ENCODE results near the gene CEP164.

The CEP164 gene

DNA sequence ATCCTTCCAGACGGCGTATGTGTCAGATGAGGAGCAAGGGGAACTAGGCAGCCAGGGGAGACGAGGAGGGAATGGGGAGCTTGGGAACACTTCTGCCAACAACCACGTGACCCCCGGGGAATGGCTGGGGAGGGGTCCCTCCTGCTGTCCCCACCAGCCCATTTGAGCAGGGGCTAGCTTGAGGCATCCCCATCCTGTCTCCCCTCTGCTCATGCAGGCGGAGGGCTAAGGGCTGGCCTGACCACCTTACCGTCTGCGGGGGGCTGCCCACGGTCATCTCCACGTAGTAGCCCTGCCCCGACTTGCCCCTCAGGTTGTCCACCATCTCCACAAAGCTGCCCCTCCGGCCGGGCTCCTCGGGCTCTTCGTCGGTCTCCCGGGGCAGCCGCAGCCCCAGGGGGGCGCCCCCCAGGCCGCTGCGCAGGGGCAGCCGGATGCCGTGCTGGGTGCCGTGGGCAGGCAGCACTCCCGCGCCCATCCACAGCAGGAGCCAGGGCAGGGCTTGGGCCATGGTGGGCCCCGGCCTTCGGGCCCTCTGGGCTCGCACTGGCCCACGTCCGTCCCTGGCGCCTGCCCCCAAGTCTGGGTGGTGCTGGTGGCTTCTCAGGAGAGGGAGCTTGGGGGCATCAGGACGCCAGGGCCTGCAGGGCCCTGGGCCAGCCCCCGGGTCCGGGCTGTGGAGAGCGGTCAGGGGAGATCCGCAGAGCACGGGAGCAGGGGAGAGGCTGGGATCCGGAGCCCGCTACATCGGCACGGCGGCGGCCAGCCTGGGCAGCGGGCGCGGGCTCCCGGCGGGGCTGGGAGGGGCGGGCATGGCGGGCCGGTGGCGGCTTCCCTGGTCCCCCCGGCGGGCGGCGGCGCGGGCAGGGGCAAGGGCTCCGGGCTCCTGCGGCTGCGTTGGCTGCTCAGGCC is 12.1 kb upstream of the CEP164 start (continued):
- TF ChIP-seq, protein P1, sequence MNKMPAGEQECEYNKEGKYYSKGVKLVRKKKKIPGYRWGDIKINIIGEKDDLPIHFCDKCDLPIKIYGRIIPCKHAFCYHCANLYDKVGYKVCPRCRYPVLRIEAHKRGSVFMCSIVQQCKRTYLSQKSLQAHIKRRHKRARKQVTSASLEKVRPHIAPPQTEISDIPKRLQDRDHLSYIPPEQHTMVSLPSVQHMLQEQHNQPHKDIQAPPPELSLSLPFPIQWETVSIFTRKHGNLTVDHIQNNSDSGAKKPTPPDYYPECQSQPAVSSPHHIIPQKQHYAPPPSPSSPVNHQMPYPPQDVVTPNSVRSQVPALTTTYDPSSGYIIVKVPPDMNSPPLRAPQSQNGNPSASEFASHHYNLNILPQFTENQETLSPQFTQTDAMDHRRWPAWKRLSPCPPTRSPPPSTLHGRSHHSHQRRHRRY (tag by site-specific recombination; IDR thresholded peaks at IDR 0.05) = no peak
- TF ChIP-seq RBAK (tag by site-specific recombination; IDR thresholded peaks at IDR 0.05) (no peak), KLF1 (tag by site-specific recombination; IDR thresholded peaks at IDR 0.05) (no peak), ZNF707 (tag by site-specific recombination; IDR thresholded peaks at IDR 0.05) (no peak), ZNF426 (tag by site-specific recombination; IDR thresholded peaks at IDR 0.05) (no peak), ZFP69B (tag by site-specific recombination; IDR thresholded peaks at IDR 0.05) (peak; percentile 83; the same call in 1 of the 2 replicates), ZNF423 (tag by site-specific recombination; IDR thresholded peaks at IDR 0.05) (peak; percentile 76; the same call in 1 of the 2 replicates), GLIS2 (tag by site-specific recombination; IDR thresholded peaks at IDR 0.05) (peak; percentile 93), SP7 (tag by site-specific recombination; IDR thresholded peaks at IDR 0.05) (no peak), ZNF146 (tag by site-specific recombination; IDR thresholded peaks at IDR 0.05) (no peak), GFI1B (tag by site-specific recombination; IDR thresholded peaks at IDR 0.05) (no peak)
- TF ChIP-seq, protein P2, sequence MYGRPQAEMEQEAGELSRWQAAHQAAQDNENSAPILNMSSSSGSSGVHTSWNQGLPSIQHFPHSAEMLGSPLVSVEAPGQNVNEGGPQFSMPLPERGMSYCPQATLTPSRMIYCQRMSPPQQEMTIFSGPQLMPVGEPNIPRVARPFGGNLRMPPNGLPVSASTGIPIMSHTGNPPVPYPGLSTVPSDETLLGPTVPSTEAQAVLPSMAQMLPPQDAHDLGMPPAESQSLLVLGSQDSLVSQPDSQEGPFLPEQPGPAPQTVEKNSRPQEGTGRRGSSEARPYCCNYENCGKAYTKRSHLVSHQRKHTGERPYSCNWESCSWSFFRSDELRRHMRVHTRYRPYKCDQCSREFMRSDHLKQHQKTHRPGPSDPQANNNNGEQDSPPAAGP (tag by site-specific recombination; IDR thresholded peaks at IDR 0.05) = no peak
- TF ChIP-seq, protein P3, sequence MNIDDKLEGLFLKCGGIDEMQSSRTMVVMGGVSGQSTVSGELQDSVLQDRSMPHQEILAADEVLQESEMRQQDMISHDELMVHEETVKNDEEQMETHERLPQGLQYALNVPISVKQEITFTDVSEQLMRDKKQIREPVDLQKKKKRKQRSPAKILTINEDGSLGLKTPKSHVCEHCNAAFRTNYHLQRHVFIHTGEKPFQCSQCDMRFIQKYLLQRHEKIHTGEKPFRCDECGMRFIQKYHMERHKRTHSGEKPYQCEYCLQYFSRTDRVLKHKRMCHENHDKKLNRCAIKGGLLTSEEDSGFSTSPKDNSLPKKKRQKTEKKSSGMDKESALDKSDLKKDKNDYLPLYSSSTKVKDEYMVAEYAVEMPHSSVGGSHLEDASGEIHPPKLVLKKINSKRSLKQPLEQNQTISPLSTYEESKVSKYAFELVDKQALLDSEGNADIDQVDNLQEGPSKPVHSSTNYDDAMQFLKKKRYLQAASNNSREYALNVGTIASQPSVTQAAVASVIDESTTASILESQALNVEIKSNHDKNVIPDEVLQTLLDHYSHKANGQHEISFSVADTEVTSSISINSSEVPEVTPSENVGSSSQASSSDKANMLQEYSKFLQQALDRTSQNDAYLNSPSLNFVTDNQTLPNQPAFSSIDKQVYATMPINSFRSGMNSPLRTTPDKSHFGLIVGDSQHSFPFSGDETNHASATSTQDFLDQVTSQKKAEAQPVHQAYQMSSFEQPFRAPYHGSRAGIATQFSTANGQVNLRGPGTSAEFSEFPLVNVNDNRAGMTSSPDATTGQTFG (tag by site-specific recombination; IDR thresholded peaks at IDR 0.05; ENCODE audit: borderline replicate concordance) = no peak
- TF ChIP-seq, protein P4, sequence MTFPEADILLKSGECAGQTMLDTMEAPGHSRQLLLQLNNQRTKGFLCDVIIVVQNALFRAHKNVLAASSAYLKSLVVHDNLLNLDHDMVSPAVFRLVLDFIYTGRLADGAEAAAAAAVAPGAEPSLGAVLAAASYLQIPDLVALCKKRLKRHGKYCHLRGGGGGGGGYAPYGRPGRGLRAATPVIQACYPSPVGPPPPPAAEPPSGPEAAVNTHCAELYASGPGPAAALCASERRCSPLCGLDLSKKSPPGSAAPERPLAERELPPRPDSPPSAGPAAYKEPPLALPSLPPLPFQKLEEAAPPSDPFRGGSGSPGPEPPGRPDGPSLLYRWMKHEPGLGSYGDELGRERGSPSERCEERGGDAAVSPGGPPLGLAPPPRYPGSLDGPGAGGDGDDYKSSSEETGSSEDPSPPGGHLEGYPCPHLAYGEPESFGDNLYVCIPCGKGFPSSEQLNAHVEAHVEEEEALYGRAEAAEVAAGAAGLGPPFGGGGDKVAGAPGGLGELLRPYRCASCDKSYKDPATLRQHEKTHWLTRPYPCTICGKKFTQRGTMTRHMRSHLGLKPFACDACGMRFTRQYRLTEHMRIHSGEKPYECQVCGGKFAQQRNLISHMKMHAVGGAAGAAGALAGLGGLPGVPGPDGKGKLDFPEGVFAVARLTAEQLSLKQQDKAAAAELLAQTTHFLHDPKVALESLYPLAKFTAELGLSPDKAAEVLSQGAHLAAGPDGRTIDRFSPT (tag by site-specific recombination; IDR thresholded peaks at IDR 0.05) = peak; percentile 72; the same call in 1 of the 2 replicates
- TF ChIP-seq, protein P5, sequence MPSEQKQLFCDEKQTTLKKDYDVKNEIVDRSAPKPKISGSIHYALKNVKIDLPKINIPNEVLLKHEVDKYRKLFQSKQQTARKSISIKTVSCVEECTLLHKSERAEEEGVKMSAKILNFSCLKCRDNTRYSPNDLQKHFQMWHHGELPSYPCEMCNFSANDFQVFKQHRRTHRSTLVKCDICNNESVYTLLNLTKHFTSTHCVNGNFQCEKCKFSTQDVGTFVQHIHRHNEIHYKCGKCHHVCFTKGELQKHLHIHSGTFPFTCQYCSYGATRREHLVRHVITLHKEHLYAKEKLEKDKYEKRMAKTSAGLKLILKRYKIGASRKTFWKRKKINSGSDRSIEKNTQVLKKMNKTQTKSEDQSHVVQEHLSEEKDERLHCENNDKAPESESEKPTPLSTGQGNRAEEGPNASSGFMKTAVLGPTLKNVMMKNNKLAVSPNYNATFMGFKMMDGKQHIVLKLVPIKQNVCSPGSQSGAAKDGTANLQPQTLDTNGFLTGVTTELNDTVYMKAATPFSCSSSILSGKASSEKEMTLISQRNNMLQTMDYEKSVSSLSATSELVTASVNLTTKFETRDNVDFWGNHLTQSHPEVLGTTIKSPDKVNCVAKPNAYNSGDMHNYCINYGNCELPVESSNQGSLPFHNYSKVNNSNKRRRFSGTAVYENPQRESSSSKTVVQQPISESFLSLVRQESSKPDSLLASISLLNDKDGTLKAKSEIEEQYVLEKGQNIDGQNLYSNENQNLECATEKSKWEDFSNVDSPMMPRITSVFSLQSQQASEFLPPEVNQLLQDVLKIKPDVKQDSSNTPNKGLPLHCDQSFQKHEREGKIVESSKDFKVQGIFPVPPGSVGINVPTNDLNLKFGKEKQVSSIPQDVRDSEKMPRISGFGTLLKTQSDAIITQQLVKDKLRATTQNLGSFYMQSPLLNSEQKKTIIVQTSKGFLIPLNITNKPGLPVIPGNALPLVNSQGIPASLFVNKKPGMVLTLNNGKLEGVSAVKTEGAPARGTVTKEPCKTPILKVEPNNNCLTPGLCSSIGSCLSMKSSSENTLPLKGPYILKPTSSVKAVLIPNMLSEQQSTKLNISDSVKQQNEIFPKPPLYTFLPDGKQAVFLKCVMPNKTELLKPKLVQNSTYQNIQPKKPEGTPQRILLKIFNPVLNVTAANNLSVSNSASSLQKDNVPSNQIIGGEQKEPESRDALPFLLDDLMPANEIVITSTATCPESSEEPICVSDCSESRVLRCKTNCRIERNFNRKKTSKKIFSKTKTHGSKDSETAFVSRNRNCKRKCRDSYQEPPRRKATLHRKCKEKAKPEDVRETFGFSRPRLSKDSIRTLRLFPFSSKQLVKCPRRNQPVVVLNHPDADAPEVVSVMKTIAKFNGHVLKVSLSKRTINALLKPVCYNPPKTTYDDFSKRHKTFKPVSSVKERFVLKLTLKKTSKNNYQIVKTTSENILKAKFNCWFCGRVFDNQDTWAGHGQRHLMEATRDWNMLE (tag by site-specific recombination; conservative IDR thresholded peaks at IDR 0.05; ENCODE audit: low read depth) = no peak
- TF ChIP-seq, protein P6, sequence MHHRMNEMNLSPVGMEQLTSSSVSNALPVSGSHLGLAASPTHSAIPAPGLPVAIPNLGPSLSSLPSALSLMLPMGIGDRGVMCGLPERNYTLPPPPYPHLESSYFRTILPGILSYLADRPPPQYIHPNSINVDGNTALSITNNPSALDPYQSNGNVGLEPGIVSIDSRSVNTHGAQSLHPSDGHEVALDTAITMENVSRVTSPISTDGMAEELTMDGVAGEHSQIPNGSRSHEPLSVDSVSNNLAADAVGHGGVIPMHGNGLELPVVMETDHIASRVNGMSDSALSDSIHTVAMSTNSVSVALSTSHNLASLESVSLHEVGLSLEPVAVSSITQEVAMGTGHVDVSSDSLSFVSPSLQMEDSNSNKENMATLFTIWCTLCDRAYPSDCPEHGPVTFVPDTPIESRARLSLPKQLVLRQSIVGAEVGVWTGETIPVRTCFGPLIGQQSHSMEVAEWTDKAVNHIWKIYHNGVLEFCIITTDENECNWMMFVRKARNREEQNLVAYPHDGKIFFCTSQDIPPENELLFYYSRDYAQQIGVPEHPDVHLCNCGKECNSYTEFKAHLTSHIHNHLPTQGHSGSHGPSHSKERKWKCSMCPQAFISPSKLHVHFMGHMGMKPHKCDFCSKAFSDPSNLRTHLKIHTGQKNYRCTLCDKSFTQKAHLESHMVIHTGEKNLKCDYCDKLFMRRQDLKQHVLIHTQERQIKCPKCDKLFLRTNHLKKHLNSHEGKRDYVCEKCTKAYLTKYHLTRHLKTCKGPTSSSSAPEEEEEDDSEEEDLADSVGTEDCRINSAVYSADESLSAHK (tag by site-specific recombination; IDR thresholded peaks at IDR 0.05) = no peak
- TF ChIP-seq, protein P7, sequence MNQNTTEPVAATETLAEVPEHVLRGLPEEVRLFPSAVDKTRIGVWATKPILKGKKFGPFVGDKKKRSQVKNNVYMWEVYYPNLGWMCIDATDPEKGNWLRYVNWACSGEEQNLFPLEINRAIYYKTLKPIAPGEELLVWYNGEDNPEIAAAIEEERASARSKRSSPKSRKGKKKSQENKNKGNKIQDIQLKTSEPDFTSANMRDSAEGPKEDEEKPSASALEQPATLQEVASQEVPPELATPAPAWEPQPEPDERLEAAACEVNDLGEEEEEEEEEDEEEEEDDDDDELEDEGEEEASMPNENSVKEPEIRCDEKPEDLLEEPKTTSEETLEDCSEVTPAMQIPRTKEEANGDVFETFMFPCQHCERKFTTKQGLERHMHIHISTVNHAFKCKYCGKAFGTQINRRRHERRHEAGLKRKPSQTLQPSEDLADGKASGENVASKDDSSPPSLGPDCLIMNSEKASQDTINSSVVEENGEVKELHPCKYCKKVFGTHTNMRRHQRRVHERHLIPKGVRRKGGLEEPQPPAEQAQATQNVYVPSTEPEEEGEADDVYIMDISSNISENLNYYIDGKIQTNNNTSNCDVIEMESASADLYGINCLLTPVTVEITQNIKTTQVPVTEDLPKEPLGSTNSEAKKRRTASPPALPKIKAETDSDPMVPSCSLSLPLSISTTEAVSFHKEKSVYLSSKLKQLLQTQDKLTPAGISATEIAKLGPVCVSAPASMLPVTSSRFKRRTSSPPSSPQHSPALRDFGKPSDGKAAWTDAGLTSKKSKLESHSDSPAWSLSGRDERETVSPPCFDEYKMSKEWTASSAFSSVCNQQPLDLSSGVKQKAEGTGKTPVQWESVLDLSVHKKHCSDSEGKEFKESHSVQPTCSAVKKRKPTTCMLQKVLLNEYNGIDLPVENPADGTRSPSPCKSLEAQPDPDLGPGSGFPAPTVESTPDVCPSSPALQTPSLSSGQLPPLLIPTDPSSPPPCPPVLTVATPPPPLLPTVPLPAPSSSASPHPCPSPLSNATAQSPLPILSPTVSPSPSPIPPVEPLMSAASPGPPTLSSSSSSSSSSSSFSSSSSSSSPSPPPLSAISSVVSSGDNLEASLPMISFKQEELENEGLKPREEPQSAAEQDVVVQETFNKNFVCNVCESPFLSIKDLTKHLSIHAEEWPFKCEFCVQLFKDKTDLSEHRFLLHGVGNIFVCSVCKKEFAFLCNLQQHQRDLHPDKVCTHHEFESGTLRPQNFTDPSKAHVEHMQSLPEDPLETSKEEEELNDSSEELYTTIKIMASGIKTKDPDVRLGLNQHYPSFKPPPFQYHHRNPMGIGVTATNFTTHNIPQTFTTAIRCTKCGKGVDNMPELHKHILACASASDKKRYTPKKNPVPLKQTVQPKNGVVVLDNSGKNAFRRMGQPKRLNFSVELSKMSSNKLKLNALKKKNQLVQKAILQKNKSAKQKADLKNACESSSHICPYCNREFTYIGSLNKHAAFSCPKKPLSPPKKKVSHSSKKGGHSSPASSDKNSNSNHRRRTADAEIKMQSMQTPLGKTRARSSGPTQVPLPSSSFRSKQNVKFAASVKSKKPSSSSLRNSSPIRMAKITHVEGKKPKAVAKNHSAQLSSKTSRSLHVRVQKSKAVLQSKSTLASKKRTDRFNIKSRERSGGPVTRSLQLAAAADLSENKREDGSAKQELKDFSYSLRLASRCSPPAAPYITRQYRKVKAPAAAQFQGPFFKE (tag by site-specific recombination; IDR thresholded peaks at IDR 0.05; ENCODE audit: borderline replicate concordance) = no peak

Data from HEK293 (cell line).